Prostate gland (tissue), 2 donors: ENCODE results near the gene DPH1.

Experiments used
- POLR2A ChIP-seq: fragments of 450-650 bp; IDR thresholded peaks from one replicate; pipeline ENCODE4 v1.6.1; 2016; ENCODE audit warnings: antibody characterized with exemption, mild to moderate bottlenecking
- TF ChIP-seq, protein P1 (sequence below), 4 experiments: fragments of 200-600 bp in 2 of 4; fragments of 450-650 bp in 2 of 4; sonication (generic) in 2 of 4; IDR thresholded peaks; 1 replicate in 3 of 4; 2 replicates in 1 of 4; pipeline ENCODE4 v1.5.1; 2016 to 2019; ENCODE audit warnings: antibody characterized with exemption in 4 of 4, mild to moderate bottlenecking in 2 of 4, moderate library complexity in 2 of 4

DNA sequence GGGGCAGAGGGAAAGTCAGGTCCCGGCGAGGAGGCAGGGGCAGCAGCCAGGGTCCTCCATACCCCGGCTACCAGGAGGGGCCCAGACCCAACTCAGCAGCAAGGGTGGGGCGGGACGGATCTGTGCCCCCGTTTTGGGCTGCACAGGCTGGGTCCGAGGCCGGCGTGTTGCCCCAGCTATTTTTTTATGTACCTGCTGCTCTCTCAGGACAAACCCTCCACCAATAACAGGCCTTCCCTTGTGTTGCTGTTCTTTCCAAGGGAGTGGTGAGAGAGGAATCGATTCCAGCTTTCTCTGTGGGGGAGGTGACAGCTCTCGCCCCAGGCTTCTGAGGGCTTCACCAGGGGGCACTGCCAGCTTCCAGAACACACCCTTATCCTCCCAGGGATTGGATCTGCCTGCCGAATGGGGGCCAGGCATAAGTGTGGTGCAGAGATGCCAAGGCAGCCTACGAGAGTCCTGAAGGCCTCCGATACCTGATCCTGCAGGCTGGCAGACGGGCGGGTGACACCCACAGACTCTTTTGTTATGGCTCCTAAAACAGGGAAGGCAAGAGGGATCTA, 27.1 kb upstream of the DPH1 start:
- TF ChIP-seq POLR2A = no peak
- TF ChIP-seq, protein P1, sequence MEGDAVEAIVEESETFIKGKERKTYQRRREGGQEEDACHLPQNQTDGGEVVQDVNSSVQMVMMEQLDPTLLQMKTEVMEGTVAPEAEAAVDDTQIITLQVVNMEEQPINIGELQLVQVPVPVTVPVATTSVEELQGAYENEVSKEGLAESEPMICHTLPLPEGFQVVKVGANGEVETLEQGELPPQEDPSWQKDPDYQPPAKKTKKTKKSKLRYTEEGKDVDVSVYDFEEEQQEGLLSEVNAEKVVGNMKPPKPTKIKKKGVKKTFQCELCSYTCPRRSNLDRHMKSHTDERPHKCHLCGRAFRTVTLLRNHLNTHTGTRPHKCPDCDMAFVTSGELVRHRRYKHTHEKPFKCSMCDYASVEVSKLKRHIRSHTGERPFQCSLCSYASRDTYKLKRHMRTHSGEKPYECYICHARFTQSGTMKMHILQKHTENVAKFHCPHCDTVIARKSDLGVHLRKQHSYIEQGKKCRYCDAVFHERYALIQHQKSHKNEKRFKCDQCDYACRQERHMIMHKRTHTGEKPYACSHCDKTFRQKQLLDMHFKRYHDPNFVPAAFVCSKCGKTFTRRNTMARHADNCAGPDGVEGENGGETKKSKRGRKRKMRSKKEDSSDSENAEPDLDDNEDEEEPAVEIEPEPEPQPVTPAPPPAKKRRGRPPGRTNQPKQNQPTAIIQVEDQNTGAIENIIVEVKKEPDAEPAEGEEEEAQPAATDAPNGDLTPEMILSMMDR (IDR thresholded peaks at IDR 0.05) = peak in 1 of 4 experiments; percentile 4
